Adrenal gland (tissue), 12 donors: ENCODE data around the gene POLK. TPM values are rescaled to one million over a fixed set of nuclear protein-coding genes. Genes with fewer than 3 reads are reported as not detected.

Experiments
- DNase-seq, 7 donors: peaks; one replicate each; pipeline ENCODE4 v3.0.0-alpha.2; 2019 to 2020
- H3K27ac ChIP-seq, 5 donors: fragments of 200-600 bp; sonication (generic) in 4 of 5; 1 replicate in 3 of 5; 2 replicates in 2 of 5; pipeline versions ENCODE4 v1.5.1 to v1.8.0; 2016 to 2020; ENCODE audit warnings: mild to moderate bottlenecking in 1 of 5
- H3K27me3 ChIP-seq: fragments of 200-600 bp; 2 replicates; pipeline ENCODE4 v1.8.0; 2021
- H3K36me3 ChIP-seq, 2 donors: fragments of 200-600 bp; replicated peaks in 1 of 2; 1 replicate in 1 of 2; 2 replicates in 1 of 2; pipeline versions ENCODE4 v1.5.1 to v1.8.0; 2018 to 2022
- H3K4me1 ChIP-seq, 2 donors: fragments of 200-600 bp; replicated peaks in 1 of 2; 1 replicate in 1 of 2; 2 replicates in 1 of 2; pipeline versions ENCODE4 v1.5.1 to v1.8.0; 2018 to 2021
- H3K4me3 ChIP-seq, 4 donors: fragments of 200-600 bp; sonication (generic) in 3 of 4; one replicate each; pipeline ENCODE4 v1.5.1; 2016 to 2018
- H3K9me3 ChIP-seq, 3 donors: fragments of 200-600 bp; sonication (generic) in 1 of 3; replicated peaks in 1 of 3; 1 replicate in 2 of 3; 2 replicates in 1 of 3; pipeline versions ENCODE4 v1.5.1 to v1.8.0; 2016 to 2021
- POLR2A ChIP-seq, 2 donors: fragments of 450-650 bp; IDR thresholded peaks; one replicate each; pipeline ENCODE4 v1.6.1; 2017; ENCODE audit warnings: antibody characterized with exemption in 2 of 2, mild to moderate bottlenecking in 2 of 2, moderate library complexity in 1 of 2
- WGBS, 4 donors: extraction: QIAGEN DNeasy Blood & Tissue Kit in 2 of 4; methylation state at CpG; one replicate each; pipeline versions ENCODE4 v1.1.5 to v1.1.7; 2013 to 2017; 5-methylcytosine and 5-hydroxymethylcytosine counted together
- intact Hi-C, 2 donors: fragments of 100-400 bp; cut with DNase I; formaldehyde crosslinking; loops; one replicate each; pipeline versions ENCODE4 v1.14.1 to v1.15.0; 2022 to 2023
- polyA plus RNA-seq, 3 donors: library from polyadenylated mRNA; stranded (reverse); fragments of 200-250 nt in 2 of 3; fragments of 350-450 nt in 1 of 3; fragmentation: Illumina TruSeq in 1 of 3; extraction: RNeasy Lipid Tissue Mini Kit (QIAGEN cat#74804) in 1 of 3; gene quantifications; one replicate each; pipeline ENCODE4 v1.2.3, GENCODE V29; 2013 to 2014
- total RNA-seq, 9 donors: library from RNA; depleted of rRNA in 4 of 9; stranded (reverse); fragments of >200 nt in 4 of 9; fragments of 120-200 nt in 1 of 9; fragmentation: NEBNext Ultra II Directional in 1 of 9; extraction: Animal tissue kit (Norgen Biotek cat#: 25700) in 1 of 9; gene quantifications; one replicate each; pipeline versions ENCODE4 v1.1.0 to v1.2.4, GENCODE V29; 2013 to 2023
- TF ChIP-seq, protein P1 (sequence below), 6 experiments: fragments of 450-650 bp in 4 of 6; fragments of 200-600 bp in 2 of 6; sonication (generic) in 1 of 6; IDR thresholded peaks; 1 replicate in 5 of 6; 2 replicates in 1 of 6; pipeline versions ENCODE4 v1.5.1 to v1.8.0; 2016 to 2021; ENCODE audit warnings: antibody characterized with exemption in 6 of 6, mild to moderate bottlenecking in 2 of 6, moderate library complexity in 1 of 6
- donor health status: healthy with polysubstance abuse.
- donor health status: Bipolar disorder and iron deficiency.
- donor health status: DM: yes; HTN: yes; CAD: no.
- donor health status: DM: no; HTN: no; CAD: no.
- donor health status: DM: no; HTN: no; CAD: no.
- donor health status: DM: yes; HTN: yes; CAD: no.

POLK gene
- total and polyA plus RNA-seq, 12 donors, result 6.9 to 63.6 (median 36.5) TPM

DNA sequence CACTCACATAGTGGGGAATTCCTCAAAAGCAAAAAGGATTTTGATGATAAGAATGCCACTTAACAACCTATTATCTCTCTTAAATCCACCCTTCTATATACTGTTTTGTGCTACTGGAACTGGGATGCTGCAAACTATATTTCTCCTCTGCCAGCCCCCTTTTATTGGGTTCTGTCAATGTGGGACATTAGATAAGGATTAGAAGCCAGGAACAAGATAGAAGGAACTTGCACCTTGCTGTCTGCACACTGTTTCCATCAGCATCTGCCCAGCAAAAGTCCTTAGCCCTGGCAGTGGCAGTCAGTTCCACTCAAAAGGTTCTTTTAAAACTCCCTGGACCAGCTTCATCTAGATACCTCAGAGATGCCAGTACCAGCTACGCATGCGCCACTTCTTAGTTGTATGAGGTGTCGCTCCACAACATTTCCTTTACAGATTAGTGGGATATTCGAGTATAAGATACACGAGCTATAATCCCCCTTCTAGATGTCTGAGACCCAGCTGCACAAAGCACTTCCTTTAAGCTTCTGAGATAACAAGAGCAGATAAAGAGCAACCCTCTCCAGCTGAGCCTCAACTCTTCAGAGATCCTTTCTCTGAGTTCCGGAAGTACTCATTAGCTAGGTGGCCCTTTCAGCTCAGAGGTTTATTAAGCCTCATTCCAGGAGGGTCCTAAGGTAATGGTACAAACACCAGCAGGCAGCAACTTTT lies 45.5 kb upstream of the POLK start:
- DNase-seq, result no peak
- TF ChIP-seq POLR2A (IDR thresholded peaks at IDR 0.05), result no peak
- TF ChIP-seq, protein P1, sequence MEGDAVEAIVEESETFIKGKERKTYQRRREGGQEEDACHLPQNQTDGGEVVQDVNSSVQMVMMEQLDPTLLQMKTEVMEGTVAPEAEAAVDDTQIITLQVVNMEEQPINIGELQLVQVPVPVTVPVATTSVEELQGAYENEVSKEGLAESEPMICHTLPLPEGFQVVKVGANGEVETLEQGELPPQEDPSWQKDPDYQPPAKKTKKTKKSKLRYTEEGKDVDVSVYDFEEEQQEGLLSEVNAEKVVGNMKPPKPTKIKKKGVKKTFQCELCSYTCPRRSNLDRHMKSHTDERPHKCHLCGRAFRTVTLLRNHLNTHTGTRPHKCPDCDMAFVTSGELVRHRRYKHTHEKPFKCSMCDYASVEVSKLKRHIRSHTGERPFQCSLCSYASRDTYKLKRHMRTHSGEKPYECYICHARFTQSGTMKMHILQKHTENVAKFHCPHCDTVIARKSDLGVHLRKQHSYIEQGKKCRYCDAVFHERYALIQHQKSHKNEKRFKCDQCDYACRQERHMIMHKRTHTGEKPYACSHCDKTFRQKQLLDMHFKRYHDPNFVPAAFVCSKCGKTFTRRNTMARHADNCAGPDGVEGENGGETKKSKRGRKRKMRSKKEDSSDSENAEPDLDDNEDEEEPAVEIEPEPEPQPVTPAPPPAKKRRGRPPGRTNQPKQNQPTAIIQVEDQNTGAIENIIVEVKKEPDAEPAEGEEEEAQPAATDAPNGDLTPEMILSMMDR (IDR thresholded peaks at IDR 0.05), result no peak
- Histone ChIP-seq H3K27ac (no peak overlapping the region), H3K4me3 (no peak overlapping the region), H3K27me3 (no peaks in the 10 kb centered on the region), H3K4me1 (peaks cover 10 to 12% of the 10 kb centered on the region in 2 donors), H3K9me3 (peaks cover 0 to 22% (median 20%) of the 10 kb centered on the region in 3 donors), H3K36me3 (no peaks in the 10 kb centered on the region)
- WGBS, 4 donors, result 89 to 91% (median 90%) methylated on average over 6 of the region's 6 CpGs
- intact Hi-C loops, result no loop called here

GRCh38 chr5:75468593-75468992 lies 43.1 kb upstream of the POLK start:
- intact Hi-C loops, result no loop called here
- Histone ChIP-seq H3K4me1 (peaks cover 0 to 9% of the 10 kb centered on the region in 2 donors), H3K27me3 (no peaks in the 10 kb centered on the region), H3K9me3 (peaks cover 0 to 22% (median 20%) of the 10 kb centered on the region in 3 donors), H3K27ac (no peak overlapping the region), H3K36me3 (no peaks in the 10 kb centered on the region), H3K4me3 (no peak overlapping the region)
- 98 to 100% (median 99%) methylated on average over 1 to 2 of the region's 2 CpGs for WGBS, 4 donors
- TF ChIP-seq, protein P1 (IDR thresholded peaks at IDR 0.05), result no peak
- TF ChIP-seq POLR2A (IDR thresholded peaks at IDR 0.05), result no peak
- no peak for DNase-seq

- WGBS, 4 donors, result 95 to 99% (median 96%) methylated on average over 1 of the region's 1 CpG
- no peaks in the 10 kb centered on the region for H3K36me3 ChIP-seq
- TF ChIP-seq, protein P1 (IDR thresholded peaks at IDR 0.05), result no peak
- no peak for TF ChIP-seq POLR2A (IDR thresholded peaks at IDR 0.05)
Measured at GRCh38 chr5:75469017-75469416, 42.7 kb upstream of the POLK start.

DNA sequence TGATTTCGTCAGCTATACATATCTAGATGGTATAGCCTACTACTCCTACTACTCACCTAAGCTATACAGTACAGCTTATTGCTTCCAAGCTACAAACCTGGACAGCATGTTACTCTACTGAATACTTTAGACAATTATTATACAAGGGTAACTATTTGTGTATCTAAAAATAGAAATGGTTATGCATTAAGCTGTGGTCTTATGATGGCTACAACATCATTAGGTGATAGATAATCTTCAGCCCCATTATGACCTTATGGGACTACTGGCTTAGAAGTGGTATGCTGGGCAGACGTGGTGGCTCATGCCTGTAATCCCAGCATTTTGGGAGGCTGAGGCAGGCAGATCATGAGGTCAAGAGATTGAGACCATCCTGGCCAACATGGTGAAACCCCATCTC lies 40.5 kb upstream of the POLK start:
- intact Hi-C loops, result no loop called here
- no peaks in the 10 kb centered on the region for H3K4me1 ChIP-seq
- WGBS, 4 donors, result 93 to 100% (median 98%) methylated on average over 2 of the region's 2 CpGs
- no peak for DNase-seq
- H3K4me3 ChIP-seq, result no peak overlapping the region
- no peak for TF ChIP-seq POLR2A (IDR thresholded peaks at IDR 0.05)
- TF ChIP-seq, protein P1 (IDR thresholded peaks at IDR 0.05), result no peak
- no peaks in the 10 kb centered on the region for H3K27me3 ChIP-seq
- H3K36me3 ChIP-seq, result no peaks in the 10 kb centered on the region
- no peak overlapping the region for H3K27ac ChIP-seq
- peaks cover 0 to 22% (median 20%) of the 10 kb centered on the region in 3 donors for H3K9me3 ChIP-seq

More at GRCh38 chr5:75469017-75469416, 42.7 kb upstream of the POLK start:
- Histone ChIP-seq H3K4me1 (peaks cover 0 to 9% of the 10 kb centered on the region in 2 donors), H3K27ac (no peak overlapping the region), H3K9me3 (peaks cover 0 to 22% (median 20%) of the 10 kb centered on the region in 3 donors), H3K27me3 (no peaks in the 10 kb centered on the region), H3K4me3 (no peak overlapping the region)
- intact Hi-C loops, result no loop called here
- no peak for DNase-seq
